Measurements from ENCODE around the gene TMEM218. TPM values are rescaled to one million over a fixed set of nuclear protein-coding genes. Genes with fewer than 3 reads are reported as not detected.

Gene TMEM218
- total RNA-seq, 1 experiment from 2014 or later: 33.2 TPM

DNA sequence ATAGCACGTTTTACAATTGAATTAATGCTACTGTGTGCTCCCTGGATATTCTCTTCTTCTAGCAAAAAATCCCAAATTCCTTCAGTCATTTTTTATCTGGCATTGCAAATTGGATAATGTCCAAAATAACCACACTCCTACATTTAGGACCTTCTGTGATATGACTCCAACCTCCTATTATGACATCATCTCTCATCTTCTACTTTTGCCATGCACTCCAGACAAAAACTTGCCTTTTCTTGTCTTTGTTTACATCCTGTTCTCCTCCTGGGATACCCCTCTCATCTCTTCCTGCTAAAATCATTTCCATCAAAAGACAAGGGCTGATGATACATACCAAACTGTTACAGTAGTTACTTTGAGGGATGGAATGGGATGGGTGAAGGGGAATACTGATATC lies 20.6 kb upstream of the TMEM218 start:
- no peak for DNase-seq (ENCODE audit: extremely low read depth, low read depth)

DNA sequence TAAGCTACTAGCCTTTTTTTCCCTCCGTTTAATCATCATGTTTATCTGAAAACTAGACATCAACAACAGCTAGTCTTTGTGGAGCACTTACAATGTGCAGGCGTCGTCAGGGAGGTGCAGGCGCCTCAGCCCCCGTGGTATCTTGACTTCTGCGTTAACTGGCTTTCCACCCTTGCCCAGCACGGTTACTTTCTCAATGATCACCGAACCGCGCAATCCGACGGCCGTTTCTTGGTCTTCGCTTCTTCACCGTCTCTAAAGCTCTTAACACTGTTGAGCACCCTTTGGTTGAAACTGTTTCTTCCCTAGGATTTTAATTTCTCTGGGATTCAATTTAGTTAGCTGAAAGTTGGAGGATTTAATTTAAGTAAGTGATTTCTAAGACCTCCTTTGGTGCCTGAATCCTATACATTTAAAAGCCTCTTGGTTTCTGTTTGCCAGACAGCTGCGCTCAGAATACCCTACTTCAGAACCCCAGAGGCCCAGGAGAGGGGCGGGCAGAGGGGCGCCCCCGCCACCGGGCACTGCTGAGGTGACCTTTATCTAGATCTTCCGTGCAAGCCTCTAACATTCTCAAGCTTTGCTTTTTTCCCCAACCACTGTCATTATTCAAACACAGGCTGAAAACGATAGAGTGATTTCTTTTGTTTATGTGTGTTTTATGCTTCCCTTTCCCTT lies 18.0 kb upstream of the TMEM218 start:
- no peak for DNase-seq (ENCODE audit: extremely low read depth, low read depth)

DNA sequence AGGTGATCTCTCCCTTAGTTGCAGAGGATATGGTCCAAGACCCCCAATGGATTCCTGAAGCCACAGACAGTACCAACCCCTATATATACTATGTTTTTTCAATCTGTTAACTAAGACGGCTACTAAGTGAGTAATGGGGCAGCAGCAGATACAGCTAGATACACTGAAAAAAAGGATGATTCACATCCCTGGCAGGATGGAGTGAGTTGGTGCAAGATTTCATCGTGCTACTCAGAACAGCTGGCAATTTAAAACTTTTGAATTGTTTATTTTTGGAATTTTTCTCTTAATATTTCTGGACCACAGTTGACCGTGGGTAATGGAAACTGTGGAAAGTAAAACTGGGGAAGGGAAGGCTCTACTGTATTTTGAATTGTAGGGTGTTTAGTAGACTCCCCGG lies 17.0 kb upstream of the TMEM218 start:
- no peak for DNase-seq (ENCODE audit: extremely low read depth, low read depth)

DNA sequence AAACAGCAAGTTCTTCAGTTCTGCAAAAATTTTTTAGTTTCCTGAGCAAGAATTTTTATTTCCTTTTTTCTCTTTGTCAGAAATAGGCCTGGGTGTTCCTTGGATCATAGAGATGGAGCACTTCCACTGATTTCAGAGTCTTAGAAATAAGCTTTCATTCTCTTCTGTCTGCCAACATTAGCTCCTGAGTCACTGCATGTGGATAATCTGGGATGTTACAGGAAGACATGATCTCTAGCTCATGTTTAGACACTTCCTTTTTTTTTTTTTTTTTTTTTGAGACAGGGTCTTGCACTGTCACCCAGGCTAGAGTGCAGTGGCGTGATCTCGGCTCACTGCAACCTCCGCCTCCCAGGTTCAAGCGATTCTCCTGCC lies 13.2 kb upstream of the TMEM218 start:
- no peak for DNase-seq (ENCODE audit: extremely low read depth, low read depth)

DNA sequence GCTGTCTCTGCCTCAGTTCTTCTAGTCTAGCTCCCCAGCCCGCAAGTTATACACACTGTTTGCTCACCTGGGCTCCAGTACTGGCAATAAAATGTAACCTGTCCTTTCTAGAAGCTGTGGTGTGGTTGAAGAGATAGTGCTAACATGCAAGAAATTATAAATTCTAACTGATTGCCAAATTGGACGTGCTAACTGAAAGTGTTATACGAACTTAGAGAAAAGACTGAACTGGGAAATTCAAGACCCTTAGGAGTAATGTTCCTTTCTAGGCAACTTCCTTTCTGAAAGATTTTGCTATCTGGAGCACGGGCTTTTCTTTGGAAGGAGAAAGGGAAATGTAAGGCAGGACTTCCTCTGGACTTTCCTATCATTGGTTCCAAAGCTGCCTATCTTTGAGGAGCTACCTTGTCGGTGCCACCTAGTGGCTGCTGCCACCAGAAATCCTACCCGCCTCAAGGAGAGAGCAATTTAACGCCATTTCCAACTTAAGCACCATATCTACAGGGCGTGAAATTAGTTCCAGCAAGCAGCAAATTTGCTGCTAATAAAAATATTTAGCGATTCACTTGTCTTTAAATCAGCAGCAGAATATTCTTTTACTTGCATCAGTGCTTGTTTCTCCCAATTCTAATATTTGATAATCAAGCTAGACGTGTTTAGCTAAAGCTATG lies 12.7 kb upstream of the TMEM218 start:
- peak; percentile 66 for DNase-seq (ENCODE audit: extremely low read depth, low read depth)

DNA sequence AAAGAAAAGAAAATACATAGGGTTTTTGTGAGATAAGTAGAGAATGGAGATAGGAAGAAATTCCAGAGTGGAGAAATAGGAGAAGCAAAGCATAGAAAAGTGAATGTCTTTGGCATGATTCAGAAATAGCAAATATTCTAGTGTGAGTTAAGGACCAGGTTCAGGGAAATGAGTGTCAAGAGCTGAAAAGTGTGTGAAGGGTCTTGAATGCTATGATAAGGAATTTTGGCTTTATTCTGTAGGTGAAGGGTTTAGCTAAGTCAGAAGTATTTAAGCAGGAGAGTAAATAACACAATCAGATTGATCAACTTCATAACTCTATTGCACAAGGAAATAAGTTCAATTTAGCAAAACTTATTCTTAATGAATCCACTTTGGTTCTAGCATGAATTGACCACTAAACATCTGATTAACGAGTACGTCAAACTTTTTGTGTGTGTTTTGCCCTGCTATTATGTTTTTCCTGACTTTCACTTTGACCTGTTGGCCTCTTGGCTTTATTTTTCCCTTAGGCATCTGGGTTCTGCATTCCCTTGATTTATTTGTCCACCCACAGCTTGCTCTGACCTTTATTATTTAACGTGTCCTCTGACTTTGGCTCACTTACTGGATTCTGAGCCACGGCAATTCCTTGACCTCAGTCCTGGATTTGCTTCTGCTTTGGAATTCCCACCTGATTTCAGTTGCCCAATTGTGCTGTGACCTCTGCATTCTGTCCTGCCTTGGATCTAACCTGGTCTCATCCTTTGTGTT lies 11.9 kb upstream of the TMEM218 start:
- no peak for DNase-seq (ENCODE audit: extremely low read depth, low read depth)

DNA sequence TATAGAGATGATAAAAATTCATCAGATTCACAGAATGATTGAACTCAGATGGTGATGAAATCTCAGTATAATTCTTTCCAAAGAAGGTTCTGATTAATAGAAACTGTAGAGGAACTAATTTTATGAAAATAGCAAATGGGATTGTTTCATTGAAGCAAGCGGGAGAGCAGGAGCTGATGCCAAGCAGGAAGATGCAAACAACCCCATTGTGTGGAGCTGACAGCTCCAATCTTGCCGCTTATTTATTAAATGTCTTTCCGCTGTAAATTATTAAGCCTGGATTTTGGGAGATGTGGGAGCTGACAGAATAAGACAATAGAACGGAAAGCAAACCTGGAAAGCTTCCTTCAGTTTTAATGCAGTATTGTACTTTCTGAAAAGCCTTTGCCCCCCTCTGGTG lies 6.0 kb upstream of the TMEM218 start:
- DNase-seq (ENCODE audit: extremely low read depth, low read depth): no peak

DNA sequence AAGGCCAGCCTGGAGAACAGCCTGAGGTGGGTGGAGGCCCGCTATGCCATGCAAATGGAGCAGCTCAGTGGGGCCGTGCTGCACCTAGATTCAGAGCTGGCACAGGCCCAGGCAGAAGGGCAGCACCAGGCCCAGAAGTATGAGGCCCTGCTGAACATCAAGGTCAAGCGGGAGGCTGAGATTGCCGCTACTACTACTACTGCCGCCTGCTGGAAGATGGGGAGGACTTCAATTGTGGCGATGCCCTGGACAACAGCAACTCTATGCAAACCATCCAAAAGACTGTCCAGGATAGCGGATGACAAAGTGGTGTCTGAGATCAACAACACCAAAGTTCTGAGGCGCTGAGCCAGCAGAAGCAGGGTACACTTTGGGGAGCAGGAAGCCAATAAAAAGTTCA lies 3.1 kb upstream of the TMEM218 start:
- DNase-seq (ENCODE audit: extremely low read depth, low read depth): no peak

DNA sequence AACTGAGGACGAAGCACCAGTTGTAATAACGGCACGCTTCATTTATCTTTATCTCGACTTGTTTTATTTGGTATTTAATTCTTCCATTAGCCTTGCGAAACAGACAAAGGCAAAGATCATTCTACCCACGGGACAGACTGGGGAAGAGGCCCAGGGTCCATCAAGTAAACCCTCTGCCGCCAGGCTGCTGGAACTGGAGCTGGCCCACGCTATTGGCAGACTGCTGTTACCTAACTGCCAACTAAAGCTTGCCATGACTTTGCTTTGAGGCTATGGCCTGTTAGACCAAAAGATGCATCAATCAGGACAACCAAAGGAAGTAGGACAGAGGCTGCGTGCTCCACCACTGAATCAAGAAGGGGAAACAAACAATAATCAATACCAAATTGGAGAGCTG lies 780 bp upstream of the TMEM218 start:
- no peak for DNase-seq (ENCODE audit: extremely low read depth, low read depth)

DNA sequence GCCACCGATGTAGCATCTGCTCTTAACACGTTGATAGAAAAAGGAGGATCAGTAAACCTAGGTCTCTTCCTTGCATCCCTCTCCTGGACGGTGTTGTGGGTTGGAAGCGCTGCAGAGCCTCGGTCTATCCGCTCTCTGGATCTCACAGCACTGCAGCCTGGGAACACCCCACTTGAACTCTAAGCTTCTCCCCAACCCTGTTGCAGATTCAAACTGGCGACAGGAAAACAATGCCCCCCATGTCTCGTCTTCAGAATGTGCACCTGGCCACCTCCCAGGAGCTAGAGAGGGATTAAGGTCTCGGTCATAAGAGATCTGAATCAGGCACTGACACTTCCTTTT lies 454 bp downstream of the TMEM218 start:
- DNase-seq (ENCODE audit: extremely low read depth, low read depth): no peak

DNA sequence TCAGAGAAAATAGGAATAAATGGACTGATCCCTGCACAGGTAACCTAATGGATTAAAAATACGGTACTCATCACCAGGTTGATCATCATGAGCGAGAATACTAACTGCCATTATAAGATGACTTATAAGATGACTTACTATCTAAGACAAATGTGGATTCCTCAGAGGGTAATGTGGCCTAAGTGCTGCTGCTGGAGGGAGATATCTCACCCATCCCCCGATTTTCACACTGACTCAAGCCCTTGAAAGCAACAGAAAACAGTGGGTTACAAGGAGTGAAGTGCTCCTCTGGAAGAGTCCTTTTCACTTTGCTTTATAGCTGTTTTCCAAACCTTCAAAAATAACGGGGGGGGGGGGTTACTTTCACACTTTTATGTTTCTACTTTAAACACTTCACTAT lies 920 bp downstream of the TMEM218 start:
- DNase-seq (ENCODE audit: extremely low read depth, low read depth): no peak

DNA sequence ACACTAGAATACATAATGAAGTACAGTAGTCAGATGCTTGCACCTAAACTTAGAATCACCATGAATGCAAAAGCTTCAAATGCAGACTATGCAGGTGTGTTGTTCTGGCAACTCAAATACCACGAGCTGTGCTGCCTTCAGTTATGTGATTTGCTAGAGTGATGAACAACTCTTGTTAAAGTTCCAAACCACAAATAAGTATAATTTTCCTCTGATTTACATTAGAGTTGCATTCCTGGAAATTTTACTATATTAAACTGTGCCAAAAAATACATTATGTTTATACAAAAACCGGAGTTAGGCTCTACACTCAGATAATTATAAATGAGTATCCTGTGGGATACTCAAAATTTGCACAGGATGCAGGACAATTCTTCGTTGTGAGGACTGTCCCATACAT lies 3.0 kb downstream of the TMEM218 start:
- no peak for DNase-seq (ENCODE audit: extremely low read depth, low read depth)

DNA sequence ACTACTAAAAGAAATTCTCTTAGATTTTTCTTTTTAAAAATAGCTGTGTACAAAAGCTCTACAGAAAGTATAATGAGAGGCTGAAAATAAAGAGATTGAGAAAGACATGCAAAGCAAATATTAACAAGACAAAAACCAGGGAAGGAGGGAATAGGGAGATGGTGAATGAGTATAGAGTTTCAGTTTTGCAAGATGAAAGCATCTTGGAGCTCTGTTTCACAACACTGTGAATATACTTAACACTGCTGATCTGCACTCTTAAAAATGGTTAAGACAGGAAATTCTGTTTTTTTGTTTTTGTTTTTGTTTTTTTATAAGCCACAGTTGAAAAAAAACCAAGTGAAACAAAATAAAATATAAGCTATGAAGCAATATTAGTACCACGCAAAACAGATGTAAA lies 5.5 kb downstream of the TMEM218 start:
- DNase-seq (ENCODE audit: extremely low read depth, low read depth): no peak

DNA sequence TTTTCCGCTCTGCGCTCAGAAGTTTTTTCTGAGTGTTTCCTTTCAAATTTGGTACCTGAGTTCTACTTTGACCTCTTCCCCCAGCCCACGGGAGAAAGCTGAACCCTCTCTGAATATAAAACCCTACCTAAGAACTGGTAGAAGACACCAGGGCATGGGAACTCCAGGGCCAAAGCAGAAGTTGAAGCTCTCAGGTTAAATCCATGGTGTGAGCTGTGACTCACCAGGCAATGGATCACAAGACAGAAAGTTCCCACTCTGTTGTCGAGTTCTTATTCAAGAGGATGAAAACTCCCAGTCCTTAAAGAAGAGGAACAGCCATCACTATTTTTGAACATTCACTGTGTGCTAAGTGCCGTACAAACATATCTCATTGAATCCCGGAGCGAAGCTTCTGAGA lies 8.9 kb downstream of the TMEM218 start:
- no peak for DNase-seq (ENCODE audit: extremely low read depth, low read depth)

DNA sequence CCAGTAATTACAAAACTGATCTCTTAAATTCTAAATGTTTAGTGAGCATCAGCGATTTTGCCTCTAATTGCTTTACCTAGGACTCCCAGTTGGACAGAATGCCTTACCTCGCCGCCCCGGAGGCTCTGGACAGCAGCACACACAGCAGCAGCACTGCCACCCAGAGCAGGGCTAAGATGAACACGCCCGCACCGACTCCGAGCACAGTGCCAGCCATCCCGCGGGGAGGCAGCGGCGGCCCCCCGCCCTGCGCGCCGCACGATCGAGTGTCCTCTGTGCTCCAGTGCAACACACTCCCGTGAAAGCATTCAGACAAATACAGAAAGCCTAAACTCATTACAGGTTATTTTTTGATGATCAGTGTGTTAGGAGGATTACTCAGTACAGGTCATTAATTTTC lies 9.4 kb downstream of the TMEM218 start:
- DNase-seq (ENCODE audit: extremely low read depth, low read depth): no peak

DNA sequence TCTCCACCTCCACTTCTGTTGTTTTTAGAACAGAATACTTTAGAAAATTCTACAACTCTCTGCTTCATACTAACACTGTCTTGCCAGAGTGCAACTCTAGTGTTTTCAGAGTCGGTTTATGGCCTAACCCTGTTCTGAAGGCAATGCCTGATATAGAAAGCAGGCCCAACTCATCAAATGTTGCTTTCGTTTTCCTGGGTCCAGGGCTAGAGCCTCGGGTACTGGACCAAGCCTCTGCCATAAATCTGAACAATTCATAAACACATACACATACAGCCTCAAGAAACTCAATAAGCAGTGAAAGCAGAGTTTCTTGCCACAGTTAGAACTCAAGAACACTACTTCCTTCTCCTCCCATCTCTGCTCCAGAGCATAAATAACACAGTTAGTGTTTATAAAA lies 9.8 kb downstream of the TMEM218 start:
- DNase-seq (ENCODE audit: extremely low read depth, low read depth): no peak

DNA sequence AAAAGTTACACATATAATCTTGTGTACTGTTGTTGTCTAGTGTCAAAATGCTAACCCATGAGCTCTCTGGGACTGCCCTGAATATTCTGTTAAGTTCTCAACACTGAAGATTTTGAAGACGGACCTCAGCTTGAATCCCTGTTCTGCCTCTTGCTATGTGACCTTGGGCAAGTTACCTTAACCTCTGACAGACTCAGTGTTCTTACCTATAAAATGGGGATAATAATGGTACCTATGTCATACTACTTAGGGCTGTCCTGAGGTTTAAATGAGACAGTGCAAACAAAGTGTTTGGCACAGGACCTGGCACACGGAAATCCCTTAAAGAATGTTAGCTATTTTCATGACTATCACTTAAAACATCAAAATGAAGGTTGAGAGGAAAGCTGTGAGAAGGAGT lies 11.3 kb downstream of the TMEM218 start:
- no peak for DNase-seq (ENCODE audit: extremely low read depth, low read depth)

DNA sequence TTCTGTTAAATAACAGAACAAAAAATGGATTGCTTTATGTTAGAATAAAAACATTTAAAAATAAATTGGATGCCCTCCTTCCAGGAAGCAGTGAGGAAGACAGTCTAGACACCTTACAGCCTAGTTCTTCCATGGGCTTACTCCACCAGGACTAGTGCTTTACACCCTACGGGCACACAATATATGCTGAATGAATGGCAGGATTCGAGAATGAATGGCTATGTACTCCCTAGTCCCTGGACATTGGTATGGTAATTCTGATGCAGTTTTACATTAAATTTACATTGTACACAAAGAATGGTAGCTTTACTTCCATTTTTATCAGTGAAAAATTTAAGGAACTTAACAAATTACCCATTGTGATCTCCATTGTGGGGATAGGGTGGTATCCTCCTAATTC lies 16.7 kb downstream of the TMEM218 start:
- DNase-seq (ENCODE audit: extremely low read depth, low read depth): no peak

DNA sequence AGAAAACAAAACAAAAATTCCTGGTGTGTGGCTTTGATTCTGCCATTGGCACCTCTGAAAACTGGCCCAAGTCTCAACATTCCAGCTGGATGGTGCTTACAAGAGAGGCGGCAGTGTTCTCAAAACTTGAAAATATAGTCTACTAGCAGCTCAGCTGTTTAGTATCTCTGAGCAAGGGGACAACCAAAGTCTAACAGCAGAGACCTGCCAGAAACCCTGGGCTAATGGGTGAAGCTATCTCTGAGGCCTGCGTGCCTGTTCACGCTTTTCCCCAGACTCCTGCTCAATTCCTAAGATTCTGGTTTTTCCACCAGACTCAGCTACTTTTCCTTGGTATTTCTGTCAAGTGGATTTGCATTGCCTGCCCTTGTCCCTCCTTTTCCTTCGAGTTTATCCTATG lies 17.9 kb downstream of the TMEM218 start:
- no peak for DNase-seq (ENCODE audit: extremely low read depth, low read depth)

DNA sequence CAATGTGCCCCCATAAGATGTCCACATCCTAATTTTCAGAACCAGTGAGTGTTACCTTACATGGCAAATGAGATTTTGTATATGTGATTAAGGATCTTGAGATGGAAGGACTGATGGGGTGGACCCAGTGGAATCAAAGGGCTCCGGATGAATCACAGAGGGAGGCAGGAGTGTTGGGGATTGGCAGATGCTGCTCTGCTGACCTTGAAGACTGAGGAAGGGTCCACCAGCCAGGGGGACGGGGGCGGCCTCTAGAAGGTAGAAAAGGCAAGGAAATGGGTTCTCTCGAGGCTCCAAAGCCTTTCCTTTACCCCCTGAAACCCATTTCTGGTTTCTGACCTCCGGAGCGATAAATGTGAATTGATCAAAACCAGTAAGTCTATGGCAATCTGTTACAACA lies 18.8 kb downstream of the TMEM218 start:
- no peak for DNase-seq (ENCODE audit: extremely low read depth, low read depth)

DNA sequence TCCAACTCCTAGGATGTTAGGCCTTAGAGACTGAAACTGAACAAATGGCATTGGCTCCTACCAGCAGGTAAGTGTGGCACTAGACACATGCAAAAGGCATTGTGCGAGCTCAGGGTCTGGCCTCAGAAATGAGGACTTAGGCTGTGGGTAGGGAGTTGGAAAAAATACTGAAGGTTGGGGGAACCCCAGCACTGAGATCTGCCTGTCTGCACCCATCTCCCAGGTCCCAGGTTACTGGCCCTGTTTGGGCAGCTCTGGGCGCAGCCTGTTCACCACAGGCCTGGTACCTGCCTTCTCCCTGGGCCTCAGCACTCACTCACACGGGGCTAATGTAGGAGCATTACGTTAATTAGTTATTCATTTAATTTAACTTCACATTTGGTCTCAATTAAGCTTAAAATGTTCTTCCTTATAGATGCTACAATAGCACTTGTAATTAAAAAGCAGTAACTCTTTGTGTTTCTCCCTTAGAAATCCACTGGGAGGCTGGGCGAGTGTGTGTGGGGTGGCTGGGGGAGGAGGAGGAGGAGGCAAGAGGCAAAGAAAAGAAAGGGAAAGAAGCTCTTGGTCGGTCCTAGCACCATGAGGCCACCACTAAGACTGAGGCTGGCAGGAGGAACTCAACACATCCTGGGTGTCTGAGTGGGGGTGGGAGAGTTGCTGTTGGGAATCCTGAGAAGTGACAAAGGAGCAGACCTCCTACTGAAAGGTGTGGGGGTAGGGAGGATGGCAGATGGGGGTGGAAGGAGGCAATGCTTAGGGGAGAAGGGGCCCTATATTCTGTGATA lies 19.4 kb downstream of the TMEM218 start:
- no peak for DNase-seq (ENCODE audit: extremely low read depth, low read depth)

Data from NCI-H460 (cell line).